Measurements from ENCODE around the gene MLST8.

The MLST8 gene

DNA sequence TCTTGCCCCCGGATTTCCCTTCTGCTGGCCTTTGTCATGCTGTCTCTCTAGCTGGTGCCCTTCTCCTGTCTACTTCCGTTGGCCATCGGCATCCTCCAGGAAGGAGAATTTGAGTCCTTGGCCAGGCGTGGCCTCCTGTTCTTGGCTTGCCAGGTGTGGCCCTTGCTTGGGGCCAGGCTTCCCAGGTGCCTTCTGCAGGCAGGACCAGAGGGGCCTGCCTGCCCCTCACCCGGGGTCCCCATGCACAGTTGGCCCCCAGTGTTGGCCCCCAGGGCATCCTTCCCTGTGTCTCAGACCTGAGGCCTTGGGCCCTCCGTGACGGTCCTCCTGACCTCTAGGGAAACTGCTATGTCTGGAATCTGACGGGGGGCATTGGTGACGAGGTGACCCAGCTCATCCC lies 2.6 kb downstream of the MLST8 start:
- Histone ChIP-seq H3K27me3 (no peaks in the 10 kb centered on the region), H3K9me3 (no peaks in the 10 kb centered on the region), H3K27ac (no peak overlapping the region), H3K4me1 (ENCODE audit: control insufficient read depth in 1 of 2, insufficient read depth in 1 of 2, low read depth in 1 of 2, low read length in 1 of 2) (peaks cover 40 to 42% of the 10 kb centered on the region in 2 experiments), H3K4me3 (ENCODE audit: low read depth in 1 of 2, low read length in 1 of 2) (no peak overlapping the region), H3K36me3 (peaks cover 24% of the 10 kb centered on the region)
- TF ChIP-seq CTCF (IDR thresholded peaks at IDR 0.05) = no peak

GRCh38 chr16:2208308-2208707 lies 3.1 kb downstream of the MLST8 start:
- H3K27ac ChIP-seq = no peak overlapping the region
- peaks cover 24% of the 10 kb centered on the region for H3K36me3 ChIP-seq
- H3K4me3 ChIP-seq (ENCODE audit: low read depth in 1 of 2, low read length in 1 of 2) = no peak overlapping the region
- no peak for TF ChIP-seq CTCF (IDR thresholded peaks at IDR 0.05)
- no peaks in the 10 kb centered on the region for H3K27me3 ChIP-seq
- no peaks in the 10 kb centered on the region for H3K9me3 ChIP-seq
- peaks cover 45 to 46% of the 10 kb centered on the region in 2 experiments for H3K4me1 ChIP-seq (ENCODE audit: control insufficient read depth in 1 of 2, insufficient read depth in 1 of 2, low read depth in 1 of 2, low read length in 1 of 2)

GRCh38 chr16:2208772-2209171 lies 3.5 kb downstream of the MLST8 start:
- H3K9me3 ChIP-seq = no peaks in the 10 kb centered on the region
- H3K4me3 ChIP-seq (ENCODE audit: low read depth in 1 of 2, low read length in 1 of 2) = no peak overlapping the region
- H3K27me3 ChIP-seq = no peaks in the 10 kb centered on the region
- H3K4me1 ChIP-seq (ENCODE audit: control insufficient read depth in 1 of 2, insufficient read depth in 1 of 2, low read depth in 1 of 2, low read length in 1 of 2) = peaks cover 49 to 51% of the 10 kb centered on the region in 2 experiments
- no peak overlapping the region for H3K27ac ChIP-seq
- H3K36me3 ChIP-seq = peaks cover 24% of the 10 kb centered on the region
- TF ChIP-seq CTCF (IDR thresholded peaks at IDR 0.05) = no peak

DNA sequence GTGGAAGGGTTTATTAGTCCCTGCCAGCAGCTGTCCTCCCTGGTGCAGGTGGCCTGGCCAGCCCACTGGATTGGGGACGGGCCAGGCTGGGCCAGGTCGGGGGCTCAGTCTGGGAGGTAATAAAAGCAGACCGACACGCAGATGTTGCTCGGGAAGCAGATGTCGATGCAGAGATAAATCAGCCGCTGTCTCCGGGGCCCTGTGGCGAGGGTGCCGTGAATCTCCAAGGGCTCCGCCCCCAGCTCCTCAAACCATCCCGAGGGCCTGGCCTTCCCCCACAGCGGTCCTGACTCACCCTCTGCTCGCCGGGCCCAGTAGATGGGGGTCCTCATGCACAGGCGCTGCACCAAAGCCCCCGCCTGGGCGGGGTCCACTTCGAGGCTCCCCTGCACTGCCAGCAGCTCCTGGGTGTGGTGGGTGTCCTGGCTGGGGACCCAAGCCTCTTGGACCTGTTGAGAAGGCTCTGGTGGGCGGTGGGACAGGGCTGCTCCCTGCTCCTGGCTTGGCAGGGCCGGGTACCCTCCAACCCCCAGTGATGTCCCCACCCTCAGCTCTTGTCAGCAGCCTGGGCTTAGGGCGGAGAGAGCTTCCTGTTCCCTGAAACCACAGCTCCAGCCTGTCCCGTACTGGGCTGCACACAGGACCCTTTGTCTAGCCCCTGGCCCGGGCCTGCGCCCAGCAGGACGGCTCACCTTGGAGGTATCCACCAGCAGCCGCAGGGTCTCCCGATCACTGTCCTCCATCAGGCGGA lies 4.2 kb downstream of the MLST8 start:
- no peak for TF ChIP-seq CTCF (IDR thresholded peaks at IDR 0.05)
- no peak overlapping the region for H3K27ac ChIP-seq
- H3K4me3 ChIP-seq (ENCODE audit: low read depth in 1 of 2, low read length in 1 of 2) = no peak overlapping the region
- H3K36me3 ChIP-seq = peaks cover 24% of the 10 kb centered on the region
- H3K9me3 ChIP-seq = no peaks in the 10 kb centered on the region
- H3K27me3 ChIP-seq = no peaks in the 10 kb centered on the region
- peaks cover 54 to 55% of the 10 kb centered on the region in 2 experiments for H3K4me1 ChIP-seq (ENCODE audit: control insufficient read depth in 1 of 2, insufficient read depth in 1 of 2, low read depth in 1 of 2, low read length in 1 of 2)

GRCh38 chr16:2210009-2210332 lies 4.7 kb downstream of the MLST8 start:
- Histone ChIP-seq H3K9me3 (no peaks in the 10 kb centered on the region), H3K36me3 (peaks cover 24% of the 10 kb centered on the region), H3K4me1 (ENCODE audit: control insufficient read depth in 1 of 2, insufficient read depth in 1 of 2, low read depth in 1 of 2, low read length in 1 of 2) (peaks cover 49 to 50% of the 10 kb centered on the region in 2 experiments), H3K27me3 (no peaks in the 10 kb centered on the region), H3K4me3 (ENCODE audit: low read depth in 1 of 2, low read length in 1 of 2) (no peak overlapping the region), H3K27ac (no peak overlapping the region)
- TF ChIP-seq CTCF (IDR thresholded peaks at IDR 0.05) = no peak
